Vagina (tissue), 2 donors: ENCODE results near the gene LRRC27.

Source experiments
- POLR2A ChIP-seq, 2 donors: fragments of 450-650 bp; IDR thresholded peaks; one replicate each; pipeline ENCODE4 v1.6.1; 2017; ENCODE audit warnings: antibody characterized with exemption in 2 of 2, mild to moderate bottlenecking in 2 of 2, moderate library complexity in 2 of 2
- POLR2AphosphoS5 ChIP-seq, 2 donors: sonication (generic); formaldehyde crosslinking; IDR thresholded peaks; one replicate each; pipeline ENCODE4 v1.9.0; 2017; ENCODE audit warnings: antibody characterized with exemption in 2 of 2, mild to moderate bottlenecking in 2 of 2, low read depth in 1 of 2; ENCODE audit not compliant: insufficient read depth in 1 of 2

DNA sequence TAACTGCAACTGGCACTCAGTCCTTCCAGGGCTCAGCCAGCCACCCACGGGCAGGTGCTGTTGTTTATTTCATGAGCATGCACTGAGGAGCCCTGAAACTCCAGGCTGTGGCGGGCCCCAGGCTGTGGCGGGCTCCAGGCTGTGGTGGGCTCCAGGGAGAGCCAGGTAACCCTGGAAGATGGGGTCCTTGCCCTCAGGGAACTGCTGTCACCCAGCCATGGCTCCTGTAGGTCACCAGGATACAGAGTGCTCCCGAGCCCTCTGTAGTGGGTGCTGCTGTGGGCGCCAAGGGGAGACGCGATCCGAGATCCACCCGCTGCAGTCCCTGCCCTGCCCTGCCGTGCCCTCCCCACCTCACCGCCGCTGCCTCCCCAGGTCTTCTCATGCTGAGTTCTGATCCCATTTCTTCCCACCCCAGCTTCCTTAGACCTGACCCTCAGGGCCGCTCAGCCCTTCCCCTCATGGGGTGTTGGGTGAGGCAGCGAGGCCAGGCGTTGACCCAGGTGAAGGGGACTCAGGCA lies 29.6 kb downstream of the LRRC27 start:
- TF ChIP-seq POLR2A (IDR thresholded peaks at IDR 0.05) (no peak), POLR2AphosphoS5 (IDR thresholded peaks at IDR 0.05; ENCODE audit: insufficient read depth in 1 of 2, low read depth in 1 of 2) (no peak)
